IMR-90 (cell line): ENCODE results near the gene EGF. TPM values are rescaled to one million over a fixed set of nuclear protein-coding genes. Genes with fewer than 3 reads are reported as not detected.

Experiments used
- ATAC-seq: fragments of 200-7000 bp; cut with Tn5 transposase; 2 replicates; pipeline ENCODE4 v1.9.1; 2020; ENCODE audit warnings: low read depth, mild to moderate bottlenecking, moderate library complexity
- BruUV-seq: library from RNA; stranded (reverse); fragments of 400-500 nt; replicated peaks from 2 replicates; lab custom pipeline; 2021; lab: Mats Ljungman, UMichigan
- CTCF ChIA-PET: fragments of 300-600 bp; formaldehyde crosslinking; extraction: SDS; loops from one replicate; lab custom pipeline; 2021; ENCODE audit warnings: antibody characterized with exemption; lab: Yijun Ruan, JAX
- POLR2A ChIA-PET: fragments of 300-600 bp; sonication (Branson Sonifier 250); formaldehyde crosslinking; loops from one replicate; lab custom pipeline; 2022; ENCODE audit warnings: antibody characterized with exemption; ENCODE audit not compliant: unreplicated experiment; lab: Charles Lee
- DNase-seq: peaks from one replicate; pipeline ENCODE4 v3.0.0; 2013
- H2AFZ ChIP-seq: replicated peaks from 2 replicates; pipeline ENCODE3; 2013; ENCODE audit warnings: low read length, mild to moderate bottlenecking; ENCODE audit not compliant: poor library complexity
- H2AK5ac ChIP-seq: 2 replicates; pipeline ENCODE4 v1.6.1; 2013; ENCODE audit warnings: low read depth, low read length, inconsistent platforms
- H2AK9ac ChIP-seq: replicated peaks from 2 replicates; pipeline ENCODE3; 2013; ENCODE audit warnings: mild to moderate bottlenecking, low read depth, low read length, moderate library complexity; ENCODE audit not compliant: poor library complexity
- H2BK120ac ChIP-seq: 2 replicates; pipeline ENCODE4 v1.6.1; 2013; ENCODE audit warnings: low read depth, low read length, inconsistent platforms
- H2BK15ac ChIP-seq: 3 replicates; pipeline ENCODE4 v1.6.1; 2013; ENCODE audit warnings: low read depth, low read length, inconsistent platforms
- H2BK20ac ChIP-seq: 2 replicates; pipeline ENCODE4 v1.6.1; 2013; ENCODE audit warnings: low read depth, mild to moderate bottlenecking, inconsistent platforms, low read length, moderate library complexity
- H2BK5ac ChIP-seq: 2 replicates; pipeline ENCODE4 v1.6.1; 2013; ENCODE audit warnings: mild to moderate bottlenecking, low read depth, low read length, inconsistent platforms; ENCODE audit not compliant: poor library complexity, severe bottlenecking
- H3K14ac ChIP-seq: replicated peaks from 2 replicates; pipeline ENCODE4 v1.6.1; 2013; ENCODE audit warnings: low read depth, low read length, inconsistent platforms
- H3K18ac ChIP-seq: 2 replicates; pipeline ENCODE4 v1.6.1; 2013; ENCODE audit warnings: low read depth, low read length, control low read depth
- H3K23ac ChIP-seq: 2 replicates; pipeline ENCODE4 v1.6.1; 2013; ENCODE audit warnings: low read depth, low read length, inconsistent platforms
- H3K27ac ChIP-seq: 2 replicates; pipeline ENCODE4 v1.5.1; 2013; ENCODE audit warnings: mild to moderate bottlenecking, control low read depth, low read length; ENCODE audit not compliant: insufficient read depth
- H3K27me3 ChIP-seq: 2 replicates; pipeline ENCODE4 v1.6.1; 2013; ENCODE audit warnings: low read length; ENCODE audit not compliant: control insufficient read depth, insufficient read depth
- H3K36me3 ChIP-seq: 2 replicates; pipeline ENCODE4 v1.6.1; 2013; ENCODE audit warnings: low read length, mixed read lengths; ENCODE audit not compliant: control insufficient read depth, insufficient read depth
- H3K4ac ChIP-seq: 2 replicates; pipeline ENCODE4 v1.6.1; 2013; ENCODE audit warnings: low read depth, low read length, inconsistent platforms
- H3K4me1 ChIP-seq: 2 replicates; pipeline ENCODE4 v1.6.1; 2013; ENCODE audit warnings: low read length, mixed read lengths; ENCODE audit not compliant: control insufficient read depth, insufficient read depth
- H3K4me2 ChIP-seq: 2 replicates; pipeline ENCODE4 v1.6.1; 2013; ENCODE audit warnings: low read depth, mild to moderate bottlenecking, control low read depth, low read length, moderate library complexity
- H3K4me3 ChIP-seq: 2 replicates; pipeline ENCODE4 v1.5.1; 2013; ENCODE audit warnings: low read depth, mild to moderate bottlenecking, control low read depth, low read length, moderate library complexity; ENCODE audit not compliant: insufficient read depth
- H3K56ac ChIP-seq: 2 replicates; pipeline ENCODE4 v1.6.1; 2013; ENCODE audit warnings: low read length, inconsistent platforms; ENCODE audit not compliant: insufficient read depth; ENCODE audit errors: extremely low read depth
- H3K79me1 ChIP-seq, 2 experiments: 2 replicates each; pipeline ENCODE4 v1.6.1; 2013; ENCODE audit warnings: low read length in 2 of 2, inconsistent platforms in 1 of 2, low read depth in 1 of 2
- H3K9ac ChIP-seq: 2 replicates; pipeline ENCODE4 v1.6.1; 2013; ENCODE audit warnings: low read depth, low read length, control low read depth
- H3K9me1 ChIP-seq: 2 replicates; pipeline ENCODE4 v1.6.1; 2013; ENCODE audit warnings: low read length, inconsistent platforms; ENCODE audit not compliant: insufficient read depth
- H3K9me3 ChIP-seq: 2 replicates; pipeline ENCODE4 v1.6.1; 2013; ENCODE audit warnings: low read length; ENCODE audit not compliant: control insufficient read depth, insufficient read depth
- H4K20me1 ChIP-seq: 2 replicates; pipeline ENCODE4 v1.6.1; 2013; ENCODE audit warnings: low read length, inconsistent platforms; ENCODE audit not compliant: insufficient read depth
- H4K5ac ChIP-seq: 2 replicates; pipeline ENCODE4 v1.6.1; 2013; ENCODE audit warnings: mild to moderate bottlenecking, low read depth, low read length, control low read depth
- H4K8ac ChIP-seq, 2 experiments: 2 replicates each; pipeline ENCODE4 v1.6.1; 2013; ENCODE audit warnings: low read depth in 2 of 2, low read length in 2 of 2, control low read depth in 1 of 2, inconsistent platforms in 1 of 2
- H4K91ac ChIP-seq: 2 replicates; pipeline ENCODE4 v1.6.1; 2013; ENCODE audit warnings: low read depth, low read length, inconsistent platforms; ENCODE audit not compliant: insufficient read depth
- BHLHE40 ChIP-seq: fragments of 150-350 bp; IDR thresholded peaks from 2 replicates; pipeline ENCODE4 v1.6.1; 2016; ENCODE audit warnings: mild to moderate bottlenecking, low read depth, low read length
- CEBPB ChIP-seq: IDR thresholded peaks from 2 replicates; pipeline ENCODE4 v1.6.1; 2012; ENCODE audit warnings: low read depth, low read length, improper control_type of control experiment
- CHD1 ChIP-seq: IDR thresholded peaks from 2 replicates; pipeline ENCODE4 v1.6.1; 2012; ENCODE audit warnings: low read depth, low read length, improper control_type of control experiment
- CTCF ChIP-seq: conservative IDR thresholded peaks from 2 replicates; pipeline ENCODE4 v1.5.1; 2012; ENCODE audit warnings: mild to moderate bottlenecking, low read depth, low read length, improper control_type of control experiment
- ELK1 ChIP-seq: fragments of 150-350 bp; IDR thresholded peaks from 2 replicates; pipeline ENCODE4 v1.6.1; 2016; ENCODE audit warnings: low read depth, mild to moderate bottlenecking, low read length, moderate library complexity, borderline replicate concordance
- FOS ChIP-seq: fragments of 150-350 bp; IDR thresholded peaks from 2 replicates; pipeline ENCODE4 v1.6.1; 2016; ENCODE audit warnings: low read depth, low read length
- MAFK ChIP-seq: IDR thresholded peaks from 2 replicates; pipeline ENCODE4 v1.6.1; 2012; ENCODE audit warnings: low read depth, low read length, improper control_type of control experiment
- MAZ ChIP-seq: IDR thresholded peaks from 2 replicates; pipeline ENCODE4 v1.6.1; 2012; ENCODE audit warnings: low read depth, mild to moderate bottlenecking, low read length, improper control_type of control experiment, moderate library complexity, borderline replicate concordance
- MXI1 ChIP-seq: IDR thresholded peaks from 2 replicates; pipeline ENCODE4 v1.6.1; 2012; ENCODE audit warnings: low read depth, mild to moderate bottlenecking, low read length, moderate library complexity, borderline replicate concordance
- NFE2L2 ChIP-seq: fragments of 150-350 bp; IDR thresholded peaks from 2 replicates; pipeline ENCODE4 v1.6.1; 2016; ENCODE audit warnings: low read depth, mild to moderate bottlenecking, low read length
- POLR2A ChIP-seq: IDR thresholded peaks from 2 replicates; pipeline ENCODE4 v1.6.1; 2012; ENCODE audit warnings: mild to moderate bottlenecking, low read depth, low read length
- RAD21 ChIP-seq: IDR thresholded peaks from 2 replicates; pipeline ENCODE4 v1.6.1; 2012; ENCODE audit warnings: low read length, improper control_type of control experiment
- RCOR1 ChIP-seq: IDR thresholded peaks from 2 replicates; pipeline ENCODE4 v1.6.1; 2012; ENCODE audit warnings: mild to moderate bottlenecking, low read length, improper control_type of control experiment; ENCODE audit not compliant: insufficient replicate concordance
- RFX5 ChIP-seq: IDR thresholded peaks from 2 replicates; pipeline ENCODE4 v1.8.0; 2012; ENCODE audit warnings: low read depth, mild to moderate bottlenecking, low read length, moderate library complexity
- SMC3 ChIP-seq: fragments of 150-350 bp; IDR thresholded peaks from 2 replicates; pipeline ENCODE4 v1.6.1; 2016; ENCODE audit warnings: low read depth, mild to moderate bottlenecking, antibody characterized with exemption, low read length, moderate library complexity
- USF2 ChIP-seq: fragments of 150-350 bp; IDR thresholded peaks from 2 replicates; pipeline ENCODE4 v1.6.1; 2017; ENCODE audit warnings: mild to moderate bottlenecking, antibody characterized with exemption, low read length, low read depth
- WGBS, 2 experiments: methylation state at CpG; one replicate each; pipeline versions ENCODE4 v1.1.5 to v1.1.7; 2013; ENCODE audit warnings: missing lambda C conversion rate in 2 of 2; ENCODE audit not compliant: insufficient read length in 1 of 2; ENCODE audit errors: extremely low coverage in 2 of 2; 5-methylcytosine and 5-hydroxymethylcytosine counted together
- dilution Hi-C: fragments of 300-500 bp; cut with HindIII; formaldehyde crosslinking; loops from one replicate; pipeline ENCODE4 v1.14.3; 2018; ENCODE audit warnings: low sequenced_read_pairs; ENCODE audit not compliant: unreplicated experiment
- in situ Hi-C: fragments of 300-500 bp; cut with MboI; formaldehyde crosslinking; loops from 3 replicates; pipeline ENCODE4 v1.14.3; 2019; ENCODE audit warnings: low sequenced_read_pairs, inconsistent platforms, mixed read lengths
- intact Hi-C: fragments of 100-400 bp; cut with micrococcal nuclease; formaldehyde crosslinking; loops from 2 replicates; pipeline ENCODE4 v1.10.0; 2022
- polyA plus RNA-seq, 3 experiments: library from polyadenylated mRNA; depleted of rRNA; stranded (reverse); fragments of >200 nt; gene quantifications; 2 replicates each; pipeline ENCODE4 v1.2.3, GENCODE V29; 2012; ENCODE audit warnings: low replicate concordance in 1 of 3
- total RNA-seq: library from RNA; depleted of rRNA; stranded (reverse); fragments of >200 nt; gene quantifications from 2 replicates; pipeline ENCODE4 v1.2.3, GENCODE V29; 2012

EGF gene
- total and polyA plus RNA-seq, 2 of the 4 experiments (the other 2 are of a cell fraction): 1.7 to 2.2 TPM

- no TSS peak for BruUV-seq
- H3K4me3 ChIP-seq: no peak overlapping the region
- intact Hi-C loops (no loop called here), dilution Hi-C loops (no loop called here), in situ Hi-C loops (no loop called here)
- no peaks in the 10 kb centered on the region for H3K36me3 ChIP-seq
- H2BK120ac ChIP-seq: no peak overlapping the region
- no peak overlapping the region for H3K4me2 ChIP-seq
- H3K9me3 ChIP-seq: no peaks in the 10 kb centered on the region
- no peak overlapping the region for H3K14ac ChIP-seq
- ATAC-seq (no peak; the same call in 1 of the 2 replicates), DNase-seq (no peak)
- H3K27me3 ChIP-seq: no peaks in the 10 kb centered on the region
- H4K5ac ChIP-seq: no peak overlapping the region
- H3K27ac ChIP-seq: no peak overlapping the region
- H2BK20ac ChIP-seq: no peak overlapping the region
- no peak overlapping the region for H2BK5ac ChIP-seq
- CTCF ChIA-PET: no interaction called here
- no peak overlapping the region for H3K23ac ChIP-seq
- H2AK5ac ChIP-seq: no peak overlapping the region
- H4K8ac ChIP-seq: no peak overlapping the region
- H2AFZ ChIP-seq: no peak overlapping the region
- no peaks in the 10 kb centered on the region for H3K9me1 ChIP-seq
- H3K56ac ChIP-seq: no peak overlapping the region
- TF ChIP-seq NFE2L2 (no peak), USF2 (no peak), SMC3 (no peak), RAD21 (no peak), MXI1 (no peak), RFX5 (no peak), ELK1 (no peak), POLR2A (no peak), CHD1 (no peak), CTCF (no peak), BHLHE40 (no peak), FOS (no peak), RCOR1 (no peak), MAFK (no peak), MAZ (no peak), CEBPB (no peak)
- no peak overlapping the region for H2BK15ac ChIP-seq
- H3K79me1 ChIP-seq: no peaks in the 10 kb centered on the region
- H3K4me1 ChIP-seq: no peaks in the 10 kb centered on the region
- no peaks in the 10 kb centered on the region for H4K20me1 ChIP-seq
- H3K4ac ChIP-seq: no peak overlapping the region
- no peak overlapping the region for H3K9ac ChIP-seq
- no peak overlapping the region for H2AK9ac ChIP-seq
- POLR2A ChIA-PET: interaction anchor here (1.0 kb wide), 1 partner anchor 14 kb away, joined by 3 read pairs; no protein-coding TSS in a partner anchor
- no peak overlapping the region for H4K91ac ChIP-seq
- no peak overlapping the region for H3K18ac ChIP-seq
- no CpG with 5 or more reads among the region's 2 CpGs for WGBS, 2 experiments
Observed at GRCh38 chr4:109966891-109967481, 54.3 kb downstream of the EGF start.
